SW 1271 (cell line): ENCODE data around the gene CREG1.

Source experiments
- DNase-seq, 2 experiments: peaks; one replicate each; lab custom pipeline; 2025; lab: John Stamatoyannopoulos, UW

The CREG1 gene

DNA sequence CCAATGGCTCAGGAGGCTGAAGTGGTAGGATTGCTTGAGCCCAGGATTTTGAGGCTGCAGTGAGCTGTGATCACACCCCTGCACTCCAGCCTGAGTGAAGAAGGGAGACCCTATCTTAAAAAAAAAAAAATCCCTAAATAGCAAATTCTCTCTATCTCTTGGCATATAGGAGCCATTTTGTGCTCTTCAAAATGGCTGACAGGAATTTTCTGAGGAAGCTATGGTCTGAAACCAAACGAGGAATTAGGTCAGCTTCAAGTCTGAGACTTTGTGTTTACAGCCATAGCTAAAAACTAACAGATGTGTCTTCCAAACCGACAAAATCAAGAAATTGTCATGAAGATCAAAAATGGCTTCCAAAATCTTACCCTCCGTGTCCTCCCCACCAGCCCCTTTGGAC lies 45.8 kb downstream of the CREG1 start:
- no peak for DNase-seq

DNA sequence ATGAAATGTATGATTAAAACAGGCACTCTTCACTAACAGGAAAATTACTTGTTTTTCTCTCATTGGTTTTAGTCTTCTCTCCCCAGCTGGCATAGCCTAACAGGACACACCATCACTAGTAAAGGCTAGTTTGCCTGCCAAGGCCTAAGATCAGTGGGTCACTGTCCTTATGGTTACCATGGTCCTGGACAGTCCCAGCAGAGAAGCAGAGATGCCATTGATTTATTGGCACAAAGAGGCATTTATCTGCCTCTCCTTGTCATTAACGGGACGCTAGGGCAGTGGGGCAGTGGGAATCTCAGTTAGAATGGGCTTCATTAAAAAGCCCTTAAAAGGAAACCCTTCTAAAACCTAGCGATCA lies 49.1 kb downstream of the CREG1 start:
- DNase-seq: no peak

DNA sequence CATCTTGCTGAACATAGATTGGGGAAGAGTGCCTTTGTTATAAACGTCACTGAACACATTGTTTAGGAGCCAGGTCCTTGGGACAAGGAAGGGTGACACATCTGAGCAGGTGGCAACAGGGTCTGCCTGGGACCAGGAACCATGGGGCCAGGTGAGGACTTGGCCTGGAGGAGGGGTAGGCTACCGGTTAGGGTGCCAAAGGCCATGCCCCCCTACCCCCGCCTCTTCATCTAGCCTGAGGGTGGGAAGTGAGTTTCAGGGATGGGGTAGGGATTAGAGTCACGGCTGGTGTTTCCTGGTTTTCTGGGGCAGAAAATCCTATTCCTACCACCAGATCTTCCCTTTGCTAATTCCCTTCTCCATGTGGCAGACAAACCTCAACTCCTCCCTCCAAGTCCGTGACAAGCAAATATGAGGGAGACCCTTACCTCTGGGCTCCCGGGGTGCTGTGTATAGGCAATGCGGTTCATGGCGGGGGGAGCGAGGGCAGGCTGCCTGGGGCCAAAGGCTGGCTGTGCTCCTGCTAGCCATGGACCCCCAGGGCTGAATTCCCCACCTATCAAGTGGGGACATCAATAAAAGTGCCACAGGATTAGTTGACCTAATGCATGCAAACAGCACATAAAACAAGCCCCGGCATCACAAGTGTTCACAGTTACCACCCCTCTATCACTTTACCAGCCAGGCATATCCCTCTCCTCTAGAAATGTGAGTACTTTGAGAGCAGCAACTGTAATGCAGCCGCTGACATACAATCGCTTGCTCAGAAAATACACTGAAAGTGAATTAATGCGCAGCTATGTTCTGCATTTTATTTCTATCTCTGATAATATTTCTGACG lies 49.7 kb downstream of the CREG1 start:
- DNase-seq: no peak

DNA sequence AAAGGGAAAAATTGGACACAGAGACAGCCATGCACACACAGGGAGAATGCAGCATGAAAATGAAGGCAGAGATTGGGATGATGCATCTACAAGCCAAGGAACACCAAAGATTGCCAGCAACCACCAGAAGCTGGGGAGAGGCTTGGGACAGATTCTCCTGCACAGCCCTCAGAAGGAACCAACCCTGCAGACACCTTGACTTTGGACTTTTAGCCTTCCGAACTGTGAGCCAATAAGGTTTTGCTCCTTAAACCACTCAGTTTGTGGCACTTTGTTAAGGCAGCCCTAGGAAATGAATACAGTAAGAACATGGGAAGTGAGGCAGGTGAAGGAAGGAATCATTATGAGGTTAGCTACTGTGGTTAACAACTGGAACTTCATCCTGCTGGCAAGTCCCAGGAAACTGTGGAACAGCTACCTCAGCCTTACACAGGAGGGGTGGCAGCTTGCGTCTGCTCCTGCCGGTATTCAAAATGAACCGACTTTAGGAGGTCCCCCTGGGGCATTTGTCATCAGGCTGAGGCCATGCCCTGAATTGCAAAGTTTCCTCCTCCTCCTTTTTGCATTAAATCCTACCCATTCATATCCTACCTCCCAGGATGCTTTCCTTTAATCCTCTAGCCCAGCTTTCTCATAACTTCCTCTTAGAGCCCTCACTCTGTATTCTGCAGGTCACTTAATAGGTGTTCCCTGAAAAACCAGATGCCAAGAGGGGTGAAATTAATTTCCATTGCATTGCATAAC lies 50.7 kb downstream of the CREG1 start:
- no peak for DNase-seq

DNA sequence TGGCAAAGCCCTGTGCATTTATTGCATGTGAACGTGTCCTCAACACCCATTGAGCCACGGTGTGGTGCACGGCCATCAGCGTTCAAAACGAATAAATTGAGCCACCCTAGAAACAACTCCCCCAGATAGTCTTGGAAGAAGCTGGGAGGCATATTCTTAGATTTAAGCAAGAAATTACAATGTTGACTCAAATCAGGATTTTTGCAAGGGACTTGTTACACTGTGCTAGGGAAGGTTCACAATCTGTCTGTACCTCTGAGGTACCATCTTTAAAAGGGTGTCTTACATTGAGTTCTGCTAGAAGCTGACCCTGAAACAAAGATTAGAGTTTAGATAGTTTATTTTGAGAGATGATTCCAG lies 51.4 kb downstream of the CREG1 start:
- no peak for DNase-seq

DNA sequence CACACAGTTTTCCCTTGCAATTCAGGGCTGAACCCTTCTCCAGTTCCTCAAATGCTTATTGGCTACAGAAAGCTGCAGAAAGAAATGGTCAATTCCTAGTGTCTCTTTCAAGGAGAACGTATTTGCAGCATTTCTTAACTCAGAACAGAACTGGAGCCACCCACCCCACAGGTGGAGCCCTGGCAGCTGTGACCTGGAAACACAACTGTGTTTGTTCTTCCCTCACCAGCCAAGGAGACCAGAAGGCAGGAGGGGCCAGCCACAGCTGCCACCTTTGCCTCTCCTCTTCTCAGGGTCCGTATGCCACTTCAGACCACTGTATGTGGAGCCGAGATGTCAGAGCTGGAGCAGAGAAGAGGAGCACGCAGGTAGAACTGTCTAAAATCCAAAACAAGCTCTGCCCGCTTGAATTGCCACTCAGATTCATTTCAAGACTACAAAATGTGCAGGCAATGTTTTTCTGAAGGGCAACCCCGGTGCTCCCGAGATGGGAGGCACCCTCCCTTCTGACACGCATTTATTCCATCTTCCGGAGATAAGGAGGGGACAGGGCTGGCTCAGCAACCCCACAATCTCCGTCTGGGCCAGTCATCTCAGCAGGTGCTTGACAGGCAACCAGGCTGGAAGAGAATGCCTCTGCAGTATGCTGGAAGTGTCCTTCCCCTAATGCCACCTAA lies 51.9 kb downstream of the CREG1 start:
- DNase-seq: no peak

DNA sequence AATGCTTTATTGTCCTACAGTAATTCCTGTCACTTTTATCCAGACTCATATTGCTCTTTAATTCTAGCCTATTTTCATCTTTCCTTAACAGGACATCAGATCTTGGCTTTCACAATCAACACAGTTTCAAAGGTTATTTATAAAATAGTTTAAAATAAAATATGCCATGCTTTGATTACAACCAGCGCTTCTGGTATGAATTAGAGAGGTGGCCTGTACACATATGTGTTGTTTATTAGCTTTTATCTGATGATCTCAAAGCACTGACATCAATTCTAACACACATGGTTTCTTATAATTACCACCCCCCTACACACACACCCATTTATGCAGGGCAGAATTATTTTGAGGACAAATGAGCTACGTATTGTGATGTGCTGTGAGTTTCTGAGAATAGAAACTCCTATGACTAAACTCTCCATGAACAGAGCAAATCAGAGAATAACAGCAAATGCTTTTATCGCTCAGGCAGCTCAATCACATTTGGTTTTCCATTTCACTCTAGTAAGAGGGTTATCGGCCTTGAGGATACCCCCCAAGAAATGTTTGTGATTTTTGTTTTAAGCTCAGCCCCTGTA lies 53.2 kb downstream of the CREG1 start:
- DNase-seq: no peak

DNA sequence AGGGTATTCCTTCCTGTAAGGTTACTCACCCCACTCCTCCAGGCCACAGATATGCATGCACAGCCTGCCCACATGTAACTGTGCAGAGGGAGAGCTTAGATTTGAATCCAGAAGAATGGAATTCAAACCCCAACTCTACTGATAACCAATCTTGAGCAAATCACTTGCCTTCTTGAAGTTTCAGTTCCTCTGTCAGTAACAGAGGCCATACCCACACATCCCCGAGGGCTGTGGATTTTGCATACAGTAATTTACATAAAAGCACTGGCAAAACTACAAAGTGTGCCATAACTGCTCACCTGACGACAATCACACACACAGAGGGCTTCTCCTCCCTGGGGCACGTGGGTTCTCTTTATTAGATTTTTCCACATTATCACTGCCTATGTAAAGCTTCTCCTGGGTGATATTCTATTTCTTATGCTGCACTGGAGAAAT lies 53.9 kb downstream of the CREG1 start:
- DNase-seq: no peak

DNA sequence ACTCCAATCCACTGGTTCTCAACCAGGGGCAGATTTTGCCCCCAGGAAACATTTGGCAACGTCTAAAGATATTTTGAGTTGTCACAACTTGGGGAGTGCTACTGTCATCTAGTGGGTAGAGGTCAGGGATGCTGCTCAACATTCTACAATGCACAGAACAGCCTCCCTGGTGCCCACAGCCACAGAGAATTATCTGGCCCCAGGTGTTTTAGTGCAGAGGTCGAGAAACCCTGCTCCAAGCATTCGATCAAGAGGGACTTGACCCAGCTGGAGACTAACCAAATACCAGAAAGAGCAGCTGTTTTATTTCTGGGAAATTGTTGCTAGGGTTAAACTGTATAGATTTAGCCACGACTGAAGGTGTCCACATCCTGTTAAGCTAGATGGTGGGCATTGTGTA lies 54.5 kb downstream of the CREG1 start:
- no peak for DNase-seq

DNA sequence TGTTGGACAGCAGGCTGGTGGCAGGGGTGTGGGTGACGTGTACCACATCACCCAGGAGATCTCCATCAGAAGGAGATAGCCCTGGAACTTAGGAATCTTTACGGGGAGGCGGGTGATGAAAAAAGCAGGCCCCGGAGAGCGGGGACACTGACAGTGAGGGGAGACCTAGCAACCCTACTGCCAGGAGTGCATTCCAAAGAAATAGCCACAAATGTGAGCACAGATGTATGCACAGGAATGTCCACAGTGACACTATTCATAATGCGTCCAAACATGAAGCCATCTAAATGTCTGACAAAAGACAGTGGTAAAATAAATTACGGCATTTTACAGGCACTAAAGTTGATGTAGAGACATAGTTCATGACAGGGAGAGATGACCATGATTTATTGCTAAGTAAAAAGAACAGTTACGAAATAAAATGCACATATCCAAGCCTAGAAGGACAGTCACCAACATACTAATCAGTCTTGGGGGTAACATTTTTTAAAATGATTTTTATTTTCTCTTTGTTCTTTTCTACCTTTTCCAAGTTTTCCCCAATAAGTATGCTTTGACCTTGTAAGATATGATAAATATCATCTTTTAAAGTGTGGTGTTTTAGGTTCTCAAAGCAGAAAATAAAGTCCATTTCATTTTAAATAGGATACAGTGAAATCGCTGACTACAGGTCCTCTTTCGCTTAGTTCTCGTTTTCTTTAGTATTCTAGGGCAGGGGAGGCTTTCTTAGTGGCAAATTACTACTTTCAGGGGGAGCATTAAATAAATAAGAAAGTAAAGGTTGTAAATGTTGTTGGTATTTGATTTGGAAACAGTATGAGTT lies 56.6 kb downstream of the CREG1 start:
- DNase-seq: no peak

DNA sequence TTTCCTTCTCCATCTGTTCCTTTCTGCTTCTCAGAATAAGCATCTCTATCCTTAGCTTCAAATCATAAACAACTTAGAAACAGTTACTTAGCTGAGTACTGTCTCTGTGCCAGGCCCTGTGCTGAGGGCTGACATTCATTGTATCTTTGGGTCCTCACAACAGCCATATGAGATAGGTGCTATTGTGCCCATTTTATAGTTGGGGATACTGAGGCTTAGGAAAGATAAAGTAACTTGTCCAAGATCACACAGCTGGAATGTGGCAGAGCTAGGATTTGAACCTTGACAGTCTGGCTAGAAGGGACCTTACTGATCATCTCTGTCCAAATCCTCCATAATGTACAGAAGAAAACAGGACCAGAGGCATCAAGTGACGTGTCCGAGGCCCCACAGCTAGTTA lies 60.2 kb downstream of the CREG1 start:
- DNase-seq: no peak

DNA sequence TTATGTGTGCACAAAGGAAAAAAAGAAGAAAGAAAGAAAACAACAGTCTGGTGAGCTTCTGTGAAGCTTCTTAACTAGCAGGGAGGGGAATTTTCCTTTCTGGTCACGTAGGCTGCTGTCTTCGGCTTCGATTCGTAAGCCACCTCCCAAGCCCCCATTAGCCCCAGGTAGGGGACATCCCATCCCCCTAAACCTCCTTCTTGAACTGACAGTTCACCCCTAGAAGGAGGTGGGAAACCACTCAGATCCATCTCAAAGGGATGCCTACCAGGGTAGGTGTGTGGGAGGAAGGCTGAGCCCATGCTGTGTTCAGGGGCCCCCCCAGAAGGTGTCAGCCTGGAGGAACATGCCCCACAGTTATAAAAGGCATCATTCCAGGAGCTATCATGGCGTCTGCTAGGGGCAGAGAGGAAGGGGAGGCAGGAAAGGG lies 61.1 kb downstream of the CREG1 start:
- DNase-seq: no peak

DNA sequence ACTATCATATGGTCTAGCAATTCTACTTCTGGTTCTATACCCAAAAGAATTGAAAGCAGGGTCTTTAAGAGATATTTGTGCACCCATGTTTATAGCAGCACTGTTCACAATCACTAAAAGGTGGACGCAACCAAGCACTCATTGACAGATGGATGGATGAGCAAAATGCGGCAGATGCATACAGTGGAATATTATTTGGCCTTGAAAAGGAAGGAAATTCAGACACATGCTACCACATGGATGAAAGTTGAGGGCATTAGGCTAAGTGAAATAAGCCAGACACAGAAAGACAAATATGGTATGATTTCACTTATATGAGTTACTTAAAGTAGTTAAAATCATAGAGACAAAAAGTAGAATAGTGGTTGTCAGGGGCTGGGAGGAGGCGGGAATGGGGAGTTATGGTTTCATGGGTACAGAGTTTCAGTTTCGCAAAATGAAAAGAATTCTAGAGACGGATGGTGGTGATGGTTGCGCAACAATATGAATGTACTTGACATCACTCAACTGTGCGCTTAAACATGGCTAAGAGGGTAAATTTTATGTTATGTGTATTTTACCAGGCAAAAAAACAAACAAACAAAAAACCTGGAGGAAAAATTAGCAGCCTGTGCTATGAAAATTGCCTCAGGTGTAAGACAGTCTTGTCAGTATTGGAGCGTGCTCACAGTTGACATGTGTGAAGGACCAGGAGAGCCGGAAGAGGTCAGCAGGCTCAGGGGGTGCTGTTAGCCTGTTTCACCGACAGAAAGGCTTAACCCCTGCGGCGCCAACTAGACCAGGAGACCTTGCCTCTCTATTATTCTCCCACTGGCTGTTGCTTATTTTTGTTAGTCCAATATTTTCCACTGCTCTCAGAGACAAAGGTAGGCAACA lies 61.7 kb downstream of the CREG1 start:
- DNase-seq: no peak
